ENCODE data around the gene LGR5. TPM values are rescaled to one million over a fixed set of nuclear protein-coding genes. Genes with fewer than 3 reads are reported as not detected.

LGR5 gene
- total RNA-seq, 6 experiments from 2014 or later: not detected

- no peak for TF ChIP-seq CTCF (IDR thresholded peaks at IDR 0.05)
- H3K4me1 Mint-ChIP-seq (ENCODE audit: low read depth): no peaks in the 10 kb centered on the region
- DNase-seq: no peak
- peaks cover 8% of the 10 kb centered on the region for H3K27me3 Mint-ChIP-seq (ENCODE audit: insufficient read depth)
- H3K9me3 Mint-ChIP-seq: no peaks in the 10 kb centered on the region
- no peak overlapping the region for H3K27ac Mint-ChIP-seq
- H3K4me3 Mint-ChIP-seq: no peak overlapping the region
- no peaks in the 10 kb centered on the region for H3K36me3 Mint-ChIP-seq (ENCODE audit: low read depth)
Observed at GRCh38 chr12:71536279-71536938, 96.8 kb downstream of the LGR5 start.

GRCh38 chr12:71536939-71537622, 97.5 kb downstream of the LGR5 start:
- TF ChIP-seq CTCF (IDR thresholded peaks at IDR 0.05): no peak
- Mint-ChIP-seq H3K27me3 (ENCODE audit: insufficient read depth) (peaks cover 8% of the 10 kb centered on the region), H3K9me3 (no peaks in the 10 kb centered on the region), H3K4me1 (ENCODE audit: low read depth) (no peaks in the 10 kb centered on the region), H3K27ac (no peak overlapping the region), H3K4me3 (no peak overlapping the region), H3K36me3 (ENCODE audit: low read depth) (no peaks in the 10 kb centered on the region)
- DNase-seq: no peak

- Mint-ChIP-seq H3K9me3 (no peaks in the 10 kb centered on the region), H3K36me3 (ENCODE audit: low read depth) (no peaks in the 10 kb centered on the region), H3K4me3 (no peak overlapping the region), H3K4me1 (ENCODE audit: low read depth) (no peaks in the 10 kb centered on the region), H3K27ac (no peak overlapping the region), H3K27me3 (ENCODE audit: insufficient read depth) (peaks cover 8% of the 10 kb centered on the region)
- no peak for DNase-seq
- no peak for TF ChIP-seq CTCF (IDR thresholded peaks at IDR 0.05)
Observed at GRCh38 chr12:71538807-71539206, 99.2 kb downstream of the LGR5 start.

GRCh38 chr12:71541583-71541982, 102.0 kb downstream of the LGR5 start:
- Mint-ChIP-seq H3K4me1 (ENCODE audit: low read depth) (no peaks in the 10 kb centered on the region), H3K9me3 (no peaks in the 10 kb centered on the region), H3K36me3 (ENCODE audit: low read depth) (no peaks in the 10 kb centered on the region), H3K4me3 (no peak overlapping the region), H3K27me3 (ENCODE audit: insufficient read depth) (peaks cover 8% of the 10 kb centered on the region), H3K27ac (no peak overlapping the region)
- TF ChIP-seq CTCF (IDR thresholded peaks at IDR 0.05): no peak
- DNase-seq: no peak

- H3K27me3 Mint-ChIP-seq (ENCODE audit: insufficient read depth): peaks cover 2% of the 10 kb centered on the region; the same call in 1 of the 2 replicates
- no peak overlapping the region for H3K4me3 Mint-ChIP-seq
- no peak for DNase-seq
- no peaks in the 10 kb centered on the region for H3K9me3 Mint-ChIP-seq
- no peak for TF ChIP-seq CTCF (IDR thresholded peaks at IDR 0.05)
- no peak overlapping the region for H3K27ac Mint-ChIP-seq
- H3K4me1 Mint-ChIP-seq (ENCODE audit: low read depth): peaks cover 5% of the 10 kb centered on the region; the same call in 1 of the 2 replicates
- no peaks in the 10 kb centered on the region for H3K36me3 Mint-ChIP-seq (ENCODE audit: low read depth)
Observed at GRCh38 chr12:71546322-71546861, 106.8 kb downstream of the LGR5 start.
